ENCODE data around the gene PRKG1.
A peak's percentile ranks its signal among the peaks of the same experiment; 100 is the strongest.

The PRKG1 gene

GRCh38 chr10:51821045-51821444 lies 746.8 kb downstream of the PRKG1 start:
- DNase-seq, result no peak
- H4K5ac ChIP-seq (ENCODE audit: low read length), result no peak overlapping the region
- H3K36me3 ChIP-seq (ENCODE audit: control insufficient read depth, insufficient read depth, low read length), result no peaks in the 10 kb centered on the region
- no peak overlapping the region for H2BK120ac ChIP-seq (ENCODE audit: low read depth, low read length)
- H2BK5ac ChIP-seq (ENCODE audit: low read length), result no peak overlapping the region
- no peaks in the 10 kb centered on the region for H3K79me2 ChIP-seq (ENCODE audit: control insufficient read depth, insufficient read depth, low read length)
- no peak overlapping the region for H3K4me2 ChIP-seq (ENCODE audit: low read length)
- no peak overlapping the region for H2AK5ac ChIP-seq (ENCODE audit: low read length)
- H3K9ac ChIP-seq (ENCODE audit: low read length), result no peak overlapping the region
- H3K4me3 ChIP-seq (ENCODE audit: low read length), result no peak overlapping the region
- no peak overlapping the region for H3K4ac ChIP-seq (ENCODE audit: low read depth, low read length)
- no peak overlapping the region for H3K56ac ChIP-seq (ENCODE audit: low read length)
- H3K27me3 ChIP-seq (ENCODE audit: insufficient read depth, low read length, poor library complexity), result no peaks in the 10 kb centered on the region
- H3K23ac ChIP-seq (ENCODE audit: low read length), result no peak overlapping the region
- WGBS (ENCODE audit: extremely low coverage, insufficient coverage, low lambda C conversion rate), result no CpG with 5 or more reads among the region's 2 CpGs
- no peak overlapping the region for H2BK15ac ChIP-seq (replicated peaks; ENCODE audit: low read depth)
- H3K27ac ChIP-seq (ENCODE audit: low read depth, low read length), result no peak overlapping the region
- no peak overlapping the region for H4K8ac ChIP-seq (ENCODE audit: low read depth, low read length)
- H3K79me1 ChIP-seq (ENCODE audit: low read length), result no peaks in the 10 kb centered on the region
- no peak overlapping the region for H3K18ac ChIP-seq (ENCODE audit: low read length)
- H3K4me1 ChIP-seq (ENCODE audit: control insufficient read depth, low read depth, low read length), result no peaks in the 10 kb centered on the region

DNA sequence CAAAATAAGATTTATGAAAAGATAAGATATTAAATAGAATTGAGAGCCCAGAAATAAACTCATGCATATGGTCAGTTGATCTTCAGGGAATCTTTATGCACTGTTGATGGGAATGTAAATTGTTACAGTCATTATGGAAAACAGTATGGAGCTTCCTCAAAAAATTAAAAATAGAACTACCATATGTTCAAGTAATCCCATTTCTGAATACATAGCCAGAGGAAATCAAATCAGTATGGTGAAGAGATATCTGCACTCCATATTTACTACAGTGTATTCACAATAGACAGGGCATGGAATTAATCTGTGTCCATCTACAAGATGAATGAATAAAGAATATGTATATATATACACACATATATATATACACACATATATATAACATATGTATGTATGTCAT lies 747.5 kb downstream of the PRKG1 start:
- Histone ChIP-seq H3K4me2 (ENCODE audit: low read length) (no peak overlapping the region), H3K18ac (ENCODE audit: low read length) (no peak overlapping the region), H3K4me1 (ENCODE audit: control insufficient read depth, low read depth, low read length) (no peaks in the 10 kb centered on the region), H3K27me3 (ENCODE audit: insufficient read depth, low read length, poor library complexity) (no peaks in the 10 kb centered on the region), H2BK15ac (replicated peaks; ENCODE audit: low read depth) (no peak overlapping the region), H2AK5ac (ENCODE audit: low read length) (no peak overlapping the region), H4K8ac (ENCODE audit: low read depth, low read length) (no peak overlapping the region), H4K5ac (ENCODE audit: low read length) (no peak overlapping the region), H3K36me3 (ENCODE audit: control insufficient read depth, insufficient read depth, low read length) (no peaks in the 10 kb centered on the region), H3K79me1 (ENCODE audit: low read length) (no peaks in the 10 kb centered on the region), H3K79me2 (ENCODE audit: control insufficient read depth, insufficient read depth, low read length) (no peaks in the 10 kb centered on the region), H3K56ac (ENCODE audit: low read length) (no peak overlapping the region), H3K23ac (ENCODE audit: low read length) (no peak overlapping the region), H2BK120ac (ENCODE audit: low read depth, low read length) (no peak overlapping the region), H3K27ac (ENCODE audit: low read depth, low read length) (no peak overlapping the region), H3K9ac (ENCODE audit: low read length) (no peak overlapping the region), H2BK5ac (ENCODE audit: low read length) (no peak overlapping the region), H3K4ac (ENCODE audit: low read depth, low read length) (no peak overlapping the region), H3K4me3 (ENCODE audit: low read length) (no peak overlapping the region)
- DNase-seq, result no peak

GRCh38 chr10:51832652-51833383 lies 758.5 kb downstream of the PRKG1 start:
- WGBS (ENCODE audit: extremely low coverage, insufficient coverage, low lambda C conversion rate), result no CpG with 5 or more reads among the region's 7 CpGs

GRCh38 chr10:51834548-51834947 lies 760.3 kb downstream of the PRKG1 start:
- no peak for DNase-seq
- no peak overlapping the region for H4K8ac ChIP-seq (ENCODE audit: low read depth, low read length)
- no peak overlapping the region for H2AK5ac ChIP-seq (ENCODE audit: low read length)
- H3K4ac ChIP-seq (ENCODE audit: low read depth, low read length), result no peak overlapping the region
- H3K36me3 ChIP-seq (ENCODE audit: control insufficient read depth, insufficient read depth, low read length), result no peaks in the 10 kb centered on the region
- no peak overlapping the region for H3K23ac ChIP-seq (ENCODE audit: low read length)
- no peak overlapping the region for H2BK5ac ChIP-seq (ENCODE audit: low read length)
- H3K9ac ChIP-seq (ENCODE audit: low read length), result no peak overlapping the region
- no peak overlapping the region for H3K18ac ChIP-seq (ENCODE audit: low read length)
- no peaks in the 10 kb centered on the region for H3K79me2 ChIP-seq (ENCODE audit: control insufficient read depth, insufficient read depth, low read length)
- no peak overlapping the region for H3K56ac ChIP-seq (ENCODE audit: low read length)
- H3K4me2 ChIP-seq (ENCODE audit: low read length), result no peak overlapping the region
- H3K27me3 ChIP-seq (ENCODE audit: insufficient read depth, low read length, poor library complexity), result no peaks in the 10 kb centered on the region
- no CpG with 5 or more reads among the region's 1 CpG for whole genome bisulfite sequencing (ENCODE audit: extremely low coverage, insufficient coverage, low lambda C conversion rate)
- no peaks in the 10 kb centered on the region for H3K79me1 ChIP-seq (ENCODE audit: low read length)
- no peak overlapping the region for H3K4me3 ChIP-seq (ENCODE audit: low read length)
- peaks cover 5% of the 10 kb centered on the region for H3K4me1 ChIP-seq (ENCODE audit: control insufficient read depth, low read depth, low read length)
- peak overlapping the region; percentile 36 for H2BK15ac ChIP-seq (replicated peaks; ENCODE audit: low read depth)
- H3K27ac ChIP-seq (ENCODE audit: low read depth, low read length), result no peak overlapping the region
- no peak overlapping the region for H2BK120ac ChIP-seq (ENCODE audit: low read depth, low read length)
- H4K5ac ChIP-seq (ENCODE audit: low read length), result no peak overlapping the region

More at GRCh38 chr10:51832652-51833383, 758.5 kb downstream of the PRKG1 start:
- DNase-seq, result peak; percentile 61
- Histone ChIP-seq H3K18ac (ENCODE audit: low read length) (no peak overlapping the region), H3K9ac (ENCODE audit: low read length) (no peak overlapping the region), H3K4me3 (ENCODE audit: low read length) (no peak overlapping the region), H3K79me2 (ENCODE audit: control insufficient read depth, insufficient read depth, low read length) (no peaks in the 10 kb centered on the region), H3K27me3 (ENCODE audit: insufficient read depth, low read length, poor library complexity) (no peaks in the 10 kb centered on the region), H3K23ac (ENCODE audit: low read length) (no peak overlapping the region), H3K4me2 (ENCODE audit: low read length) (no peak overlapping the region), H3K36me3 (ENCODE audit: control insufficient read depth, insufficient read depth, low read length) (no peaks in the 10 kb centered on the region), H3K79me1 (ENCODE audit: low read length) (no peaks in the 10 kb centered on the region), H4K8ac (ENCODE audit: low read depth, low read length) (no peak overlapping the region), H2AK5ac (ENCODE audit: low read length) (no peak overlapping the region), H2BK15ac (replicated peaks; ENCODE audit: low read depth) (peak overlapping the region; percentile 57), H3K56ac (ENCODE audit: low read length) (no peak overlapping the region), H3K27ac (ENCODE audit: low read depth, low read length) (no peak overlapping the region), H2BK120ac (ENCODE audit: low read depth, low read length) (no peak overlapping the region), H3K4me1 (ENCODE audit: control insufficient read depth, low read depth, low read length) (peaks cover 3% of the 10 kb centered on the region), H2BK5ac (ENCODE audit: low read length) (no peak overlapping the region), H4K5ac (ENCODE audit: low read length) (no peak overlapping the region), H3K4ac (ENCODE audit: low read depth, low read length) (no peak overlapping the region)

GRCh38 chr10:51838471-51838870 lies 764.2 kb downstream of the PRKG1 start:
- H4K8ac ChIP-seq (ENCODE audit: low read depth, low read length), result no peak overlapping the region
- peak; percentile 77 for DNase-seq

DNA sequence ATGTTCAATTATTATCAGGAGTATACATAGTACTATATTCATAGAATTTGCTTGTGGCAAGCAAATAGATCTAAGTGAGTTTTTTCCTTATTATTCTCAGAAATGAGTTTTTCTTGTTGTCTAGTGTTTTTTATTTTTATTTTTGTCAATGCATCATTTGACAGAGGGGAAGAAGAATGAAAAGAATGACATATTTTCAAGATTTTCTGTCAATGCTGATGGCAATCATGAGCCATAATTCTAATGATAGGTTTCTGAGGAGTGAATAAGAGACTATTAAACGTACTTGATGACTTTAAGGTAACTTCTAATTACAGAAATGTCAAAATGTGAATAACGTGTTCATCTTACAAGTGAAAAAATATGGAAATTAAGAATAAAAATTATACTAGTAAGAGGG lies 769.7 kb downstream of the PRKG1 start:
- Histone ChIP-seq H3K9ac (ENCODE audit: low read length) (no peak overlapping the region), H3K56ac (ENCODE audit: low read length) (no peak overlapping the region), H3K4me3 (ENCODE audit: low read length) (no peak overlapping the region), H4K8ac (ENCODE audit: low read depth, low read length) (no peak overlapping the region), H4K5ac (ENCODE audit: low read length) (no peak overlapping the region), H3K27me3 (ENCODE audit: insufficient read depth, low read length, poor library complexity) (no peaks in the 10 kb centered on the region), H3K18ac (ENCODE audit: low read length) (no peak overlapping the region), H2BK5ac (ENCODE audit: low read length) (no peak overlapping the region), H3K79me1 (ENCODE audit: low read length) (no peaks in the 10 kb centered on the region), H3K79me2 (ENCODE audit: control insufficient read depth, insufficient read depth, low read length) (no peaks in the 10 kb centered on the region), H3K27ac (ENCODE audit: low read depth, low read length) (no peak overlapping the region), H3K36me3 (ENCODE audit: control insufficient read depth, insufficient read depth, low read length) (no peaks in the 10 kb centered on the region), H2AK5ac (ENCODE audit: low read length) (no peak overlapping the region), H3K23ac (ENCODE audit: low read length) (no peak overlapping the region), H3K4me1 (ENCODE audit: control insufficient read depth, low read depth, low read length) (peaks cover 3% of the 10 kb centered on the region), H3K4ac (ENCODE audit: low read depth, low read length) (no peak overlapping the region), H3K4me2 (ENCODE audit: low read length) (no peak overlapping the region), H2BK120ac (ENCODE audit: low read depth, low read length) (no peak overlapping the region), H2BK15ac (replicated peaks; ENCODE audit: low read depth) (no peak overlapping the region)
- no peak for DNase-seq
- 100% methylated on average over 1 of the region's 2 CpGs for WGBS (ENCODE audit: extremely low coverage, insufficient coverage, low lambda C conversion rate)

More at GRCh38 chr10:51838471-51838870, 764.2 kb downstream of the PRKG1 start:
- no peak overlapping the region for H3K27ac ChIP-seq (ENCODE audit: low read depth, low read length)
- no peak overlapping the region for H3K4me2 ChIP-seq (ENCODE audit: low read length)
- peaks cover 6% of the 10 kb centered on the region for H3K4me1 ChIP-seq (ENCODE audit: control insufficient read depth, low read depth, low read length)
- no peaks in the 10 kb centered on the region for H3K79me1 ChIP-seq (ENCODE audit: low read length)
- H2AK5ac ChIP-seq (ENCODE audit: low read length), result no peak overlapping the region
- H3K23ac ChIP-seq (ENCODE audit: low read length), result no peak overlapping the region
- H3K27me3 ChIP-seq (ENCODE audit: insufficient read depth, low read length, poor library complexity), result no peaks in the 10 kb centered on the region
- no peaks in the 10 kb centered on the region for H3K79me2 ChIP-seq (ENCODE audit: control insufficient read depth, insufficient read depth, low read length)
- no peak overlapping the region for H3K4me3 ChIP-seq (ENCODE audit: low read length)
- no peak overlapping the region for H3K4ac ChIP-seq (ENCODE audit: low read depth, low read length)
- no peak overlapping the region for H2BK120ac ChIP-seq (ENCODE audit: low read depth, low read length)
- no peak overlapping the region for H3K9ac ChIP-seq (ENCODE audit: low read length)
- H2BK5ac ChIP-seq (ENCODE audit: low read length), result no peak overlapping the region
- H2BK15ac ChIP-seq (replicated peaks; ENCODE audit: low read depth), result no peak overlapping the region
- no peak overlapping the region for H3K18ac ChIP-seq (ENCODE audit: low read length)
- H4K5ac ChIP-seq (ENCODE audit: low read length), result no peak overlapping the region
- H3K36me3 ChIP-seq (ENCODE audit: control insufficient read depth, insufficient read depth, low read length), result no peaks in the 10 kb centered on the region
- H3K56ac ChIP-seq (ENCODE audit: low read length), result no peak overlapping the region
- no CpG with 5 or more reads among the region's 3 CpGs for WGBS (ENCODE audit: extremely low coverage, insufficient coverage, low lambda C conversion rate)
